Suprapubic skin (tissue), 4 donors: ENCODE measurements around the gene LY6G6D. TPM values are rescaled to one million over a fixed set of nuclear protein-coding genes. Genes with fewer than 3 reads are reported as not detected.
A peak's percentile ranks its signal among the peaks of the same experiment; 100 is the strongest.

Experiments
- DNase-seq, 2 donors: peaks; one replicate each; pipeline ENCODE4 v3.0.0-alpha.2; 2019; ENCODE audit warnings: low spot score in 2 of 2
- H3K27ac ChIP-seq: fragments of 200-600 bp; sonication (generic); one replicate; pipeline ENCODE4 v1.5.1; 2019
- H3K27me3 ChIP-seq: fragments of 200-600 bp; sonication (generic); one replicate; pipeline ENCODE4 v1.5.1; 2019
- H3K36me3 ChIP-seq: fragments of 200-600 bp; sonication (generic); one replicate; pipeline ENCODE4 v1.5.1; 2019
- H3K4me1 ChIP-seq: fragments of 200-600 bp; sonication (generic); one replicate; pipeline ENCODE4 v1.5.1; 2019
- H3K4me3 ChIP-seq: fragments of 200-600 bp; sonication (generic); one replicate; pipeline ENCODE4 v1.5.1; 2019; ENCODE audit warnings: mild to moderate bottlenecking
- H3K9me3 ChIP-seq: fragments of 200-600 bp; sonication (generic); one replicate; pipeline ENCODE4 v1.5.1; 2019
- CTCF ChIP-seq, 2 donors: fragments of 200-600 bp in 1 of 2; fragments of 450-650 bp in 1 of 2; sonication (generic) in 1 of 2; IDR thresholded peaks; one replicate each; pipeline ENCODE4 v1.5.1; 2016 to 2019; ENCODE audit warnings: antibody characterized with exemption in 2 of 2, mild to moderate bottlenecking in 1 of 2, moderate library complexity in 1 of 2
- EP300 ChIP-seq: sonication (generic); formaldehyde crosslinking; IDR thresholded peaks from one replicate; pipeline ENCODE4 v1.6.1; 2017; ENCODE audit warnings: antibody characterized with exemption
- POLR2A ChIP-seq, 2 donors: fragments of 450-650 bp; IDR thresholded peaks; one replicate each; pipeline ENCODE4 v1.6.1; 2017; ENCODE audit warnings: antibody characterized with exemption in 2 of 2, mild to moderate bottlenecking in 2 of 2, moderate library complexity in 2 of 2
- POLR2AphosphoS5 ChIP-seq, 3 donors: sonication (generic); formaldehyde crosslinking; IDR thresholded peaks; one replicate each; pipeline ENCODE4 v1.6.1; 2017; ENCODE audit warnings: antibody characterized with exemption in 3 of 3
- WGBS: methylation state at CpG from one replicate; pipeline ENCODE4 v1.1.5; 2018; 5-methylcytosine and 5-hydroxymethylcytosine counted together
- total RNA-seq, 4 donors: library from RNA; depleted of rRNA; stranded (reverse); fragments of >200 nt; gene quantifications; one replicate each; pipeline ENCODE4 v1.1.0, GENCODE V29; 2016

The LY6G6D gene
- total RNA-seq, 4 donors from 2014 or later: 5.5 to 30.8 TPM; not detected in 2

- Histone ChIP-seq H3K27ac (peak overlapping the region; percentile 88), H3K4me1 (peaks cover 81% of the 10 kb centered on the region), H3K36me3 (no peaks in the 10 kb centered on the region), H3K9me3 (no peaks in the 10 kb centered on the region), H3K27me3 (no peaks in the 10 kb centered on the region), H3K4me3 (no peak overlapping the region)
- no peak for DNase-seq
- TF ChIP-seq POLR2A (IDR thresholded peaks at IDR 0.05): no peak
- TF ChIP-seq POLR2AphosphoS5 (IDR thresholded peaks at IDR 0.05): no peak
- TF ChIP-seq EP300: no peak
- TF ChIP-seq CTCF (IDR thresholded peaks at IDR 0.05): no peak
- WGBS: 50% methylated on average over 10 of the region's 10 CpGs
Observed at GRCh38 chr6:31717499-31718222, 2.5 kb downstream of the LY6G6D start.

GRCh38 chr6:31718265-31718664, 3.1 kb downstream of the LY6G6D start:
- Histone ChIP-seq H3K27me3 (no peaks in the 10 kb centered on the region), H3K4me3 (no peak overlapping the region), H3K27ac (peak overlapping the region; percentile 88), H3K9me3 (no peaks in the 10 kb centered on the region), H3K36me3 (no peaks in the 10 kb centered on the region), H3K4me1 (peaks cover 75% of the 10 kb centered on the region)
- TF ChIP-seq POLR2A (IDR thresholded peaks at IDR 0.05): no peak
- no peak for TF ChIP-seq CTCF (IDR thresholded peaks at IDR 0.05)
- TF ChIP-seq POLR2AphosphoS5 (IDR thresholded peaks at IDR 0.05): no peak
- TF ChIP-seq EP300: no peak
- 60% methylated on average over 1 of the region's 1 CpG for WGBS
- no peak for DNase-seq

GRCh38 chr6:31719001-31719400, 3.9 kb downstream of the LY6G6D start:
- H3K4me1 ChIP-seq: peaks cover 68% of the 10 kb centered on the region
- WGBS: 68% methylated on average over 6 of the region's 6 CpGs

GRCh38 chr6:31720196-31720770, 5.1 kb downstream of the LY6G6D start:
- no peaks in the 10 kb centered on the region for H3K9me3 ChIP-seq
- H3K36me3 ChIP-seq: no peaks in the 10 kb centered on the region
- H3K27ac ChIP-seq: peak overlapping the region; percentile 88
- DNase-seq: no peak
- TF ChIP-seq CTCF (IDR thresholded peaks at IDR 0.05) (no peak), EP300 (no peak), POLR2AphosphoS5 (IDR thresholded peaks at IDR 0.05) (no peak), POLR2A (IDR thresholded peaks at IDR 0.05) (no peak)
- no peaks in the 10 kb centered on the region for H3K27me3 ChIP-seq
- H3K4me1 ChIP-seq: peaks cover 55% of the 10 kb centered on the region
- WGBS: 50% methylated on average over 5 of the region's 5 CpGs
- H3K4me3 ChIP-seq: peak overlapping the region; percentile 16

More at GRCh38 chr6:31719001-31719400, 3.9 kb downstream of the LY6G6D start:
- Histone ChIP-seq H3K9me3 (no peaks in the 10 kb centered on the region), H3K36me3 (no peaks in the 10 kb centered on the region), H3K27ac (peak overlapping the region; percentile 88), H3K4me3 (peak overlapping the region; percentile 1), H3K27me3 (no peaks in the 10 kb centered on the region)
- no peak for DNase-seq
- TF ChIP-seq CTCF (IDR thresholded peaks at IDR 0.05) (no peak), EP300 (no peak), POLR2A (IDR thresholded peaks at IDR 0.05) (no peak), POLR2AphosphoS5 (IDR thresholded peaks at IDR 0.05) (no peak)

- no peak for TF ChIP-seq EP300
- TF ChIP-seq POLR2A (IDR thresholded peaks at IDR 0.05): no peak
- no peak for TF ChIP-seq CTCF (IDR thresholded peaks at IDR 0.05)
- no peak for TF ChIP-seq POLR2AphosphoS5 (IDR thresholded peaks at IDR 0.05)
- H3K27me3 ChIP-seq: no peaks in the 10 kb centered on the region
- peak within 1 kb of the TSS; percentile 14 for H3K4me3 ChIP-seq
- WGBS: 92% methylated on average over 4 of the region's 4 CpGs
- H3K27ac ChIP-seq: peak within 1 kb of the TSS; percentile 88
- no peak for DNase-seq
- H3K4me1 ChIP-seq: peaks cover 55% of the 10 kb centered on the region
- no peaks in the 10 kb centered on the region for H3K9me3 ChIP-seq
- H3K36me3 ChIP-seq: peaks cover 7% of the 10 kb centered on the region
Observed at GRCh38 chr6:31721351-31722020, 6.3 kb downstream of the LY6G6D start, which contains the start of gene LY6G6C. LY6G6C (minus strand) TSS chr6:31721746; CDS start chr6:31721679, 67 bp downstream.
